HepG2 (cell line): ENCODE data around the gene ALS2CL. TPM values are rescaled to one million over a fixed set of nuclear protein-coding genes. Genes with fewer than 3 reads are reported as not detected.

ENCODE experiments used
- ATAC-seq: fragments of 200-7000 bp; cut with Tn5 transposase; 3 replicates; pipeline ENCODE4 v1.9.1; 2020; ENCODE audit warnings: mild to moderate bottlenecking, moderate library complexity
- BruUV-seq: library from RNA; stranded (reverse); fragments of 400-500 nt; replicated peaks from 2 replicates; lab custom pipeline; 2021; lab: Mats Ljungman, UMichigan
- CTCF ChIA-PET: fragments of 300-600 bp; formaldehyde crosslinking; extraction: SDS; loops from one replicate; lab custom pipeline; 2021; ENCODE audit warnings: low total read pairs, inconsistent platforms, low intra/inter-chr PET ratio; lab: Yijun Ruan, JAX
- POLR2A ChIA-PET: fragments of 350-600 bp; sonication (Branson Sonifier 250); formaldehyde crosslinking; loops from one replicate; lab custom pipeline; 2020; ENCODE audit warnings: antibody characterized with exemption, inconsistent platforms; lab: Yijun Ruan, JAX
- DNase-seq: peaks from one replicate; pipeline ENCODE4 v3.0.0-alpha.2; 2015; ENCODE audit warnings: low spot score
- FAIRE-seq: peaks from 3 replicates; lab custom pipeline; 2011; peaks lifted over from hg19 to GRCh38; lab: Jason Lieb, UNC
- H2AFZ ChIP-seq: one replicate; pipeline ENCODE4 v1.6.1; 2011; ENCODE audit warnings: low read length, inconsistent platforms
- H3K27ac ChIP-seq: fragments of 300-600 bp; 3 replicates; pipeline ENCODE4 v1.8.0; 2011; ENCODE audit warnings: mixed run types, mild to moderate bottlenecking, mixed read lengths, low read length, inconsistent platforms; ENCODE audit not compliant: insufficient read depth; ENCODE audit errors: extremely low read length
- H3K27me3 ChIP-seq, 2 experiments: fragments of 200-600 bp in 1 of 2; 2 replicates in 1 of 2; 3 replicates in 1 of 2; pipeline versions ENCODE4 v1.6.0 to v1.8.0; 2011; ENCODE audit warnings: low read length in 2 of 2, mild to moderate bottlenecking in 2 of 2, moderate library complexity in 2 of 2, inconsistent platforms in 1 of 2; ENCODE audit not compliant: insufficient read depth in 2 of 2, control insufficient read depth in 1 of 2
- H3K36me3 ChIP-seq, 2 experiments: fragments of 200-600 bp in 1 of 2; replicated peaks in 1 of 2; 2 replicates in 1 of 2; 3 replicates in 1 of 2; pipeline versions ENCODE4 v1.5.1 to v1.8.0; 2011; ENCODE audit warnings: low read length in 2 of 2, inconsistent platforms in 1 of 2; ENCODE audit not compliant: insufficient read depth in 2 of 2, control insufficient read depth in 1 of 2
- H3K4me1 ChIP-seq: 2 replicates; pipeline ENCODE4 v1.5.1; 2012; ENCODE audit warnings: low read length, inconsistent platforms; ENCODE audit not compliant: insufficient read depth
- H3K4me2 ChIP-seq: 2 replicates; pipeline ENCODE4 v1.6.0; 2011; ENCODE audit warnings: low read depth, low read length, inconsistent platforms
- H3K4me3 ChIP-seq, 3 experiments: fragments of 200-600 bp in 1 of 3; sonication (generic), shearing (Covaris generic) in 1 of 3; replicated peaks in 1 of 3; 2 replicates each; pipeline ENCODE4 v1.5.1; 2011 to 2016; ENCODE audit warnings: low read length in 3 of 3, inconsistent platforms in 2 of 3, low read depth in 2 of 3, mild to moderate bottlenecking in 2 of 3, control low read depth in 1 of 3, mixed read lengths in 1 of 3; ENCODE audit not compliant: insufficient read depth in 1 of 3
- H3K79me2 ChIP-seq: one replicate; pipeline ENCODE4 v1.6.1; 2011; ENCODE audit warnings: low read length, inconsistent platforms; ENCODE audit not compliant: insufficient read depth
- H3K9ac ChIP-seq: 2 replicates; pipeline ENCODE4 v1.6.0; 2011; ENCODE audit warnings: mild to moderate bottlenecking, low read depth, low read length, inconsistent platforms; ENCODE audit not compliant: insufficient read depth
- H3K9me3 ChIP-seq: 2 replicates; pipeline ENCODE4 v1.5.1; 2012; ENCODE audit warnings: mild to moderate bottlenecking, low read length
- H4K20me1 ChIP-seq: 2 replicates; pipeline ENCODE4 v1.6.0; 2011; ENCODE audit warnings: inconsistent platforms, mild to moderate bottlenecking, low read length, moderate library complexity; ENCODE audit not compliant: insufficient read depth
- CREB1 ChIP-seq, 2 experiments: fragments of 450-650 bp in 1 of 2; IDR thresholded peaks; 2 replicates each; pipeline ENCODE4 v1.6.1; 2016 to 2017; ENCODE audit warnings: control low read depth in 1 of 2, mild to moderate bottlenecking in 1 of 2, missing compliant biosample characterization in 1 of 2, missing genetic modification characterization in 1 of 2
- ISL2 ChIP-seq: sonication (generic); formaldehyde crosslinking; IDR thresholded peaks from 2 replicates; pipeline ENCODE4 v1.5.0; 2020; ENCODE audit warnings: missing genetic modification reagents
- MEIS1 ChIP-seq: sonication (generic); formaldehyde crosslinking; IDR thresholded peaks from 2 replicates; pipeline ENCODE4 v1.9.0; 2021; ENCODE audit warnings: mild to moderate bottlenecking, missing genetic modification reagents, moderate library complexity, borderline replicate concordance
- RBM22 ChIP-seq: fragments of 200-400 bp; formaldehyde crosslinking; optimal IDR thresholded peaks from 2 replicates; pipeline ENCODE3; 2017; ENCODE audit warnings: mild to moderate bottlenecking, low read length, moderate library complexity
- ZMYM2 ChIP-seq: sonication (generic); formaldehyde crosslinking; IDR thresholded peaks from 2 replicates; pipeline ENCODE4 v1.8.0; 2022; ENCODE audit warnings: mild to moderate bottlenecking, missing genetic modification reagents
- ZNF556 ChIP-seq: sonication (generic); formaldehyde crosslinking; IDR thresholded peaks from 2 replicates; pipeline ENCODE4 v1.4.0; 2020; ENCODE audit warnings: mild to moderate bottlenecking, missing genetic modification reagents, borderline replicate concordance
- ZSCAN12 ChIP-seq: sonication (generic); formaldehyde crosslinking; IDR thresholded peaks from 2 replicates; pipeline ENCODE4 v1.9.0; 2021; ENCODE audit warnings: mild to moderate bottlenecking, missing genetic modification reagents
- WGBS: methylation state at CpG from one replicate; pipeline ENCODE4 v1.1.6; 2017; ENCODE audit warnings: low lambda C conversion rate; 5-methylcytosine and 5-hydroxymethylcytosine counted together
- in situ Hi-C: cut with HindIII; loops from 2 replicates; pipeline ENCODE4 v1.10.0; 2017; ENCODE audit warnings: low pct_unique_long_range_greater_than_20kb; ENCODE audit not compliant: extremely low pct_ligation_motif_present
- intact Hi-C: fragments of 100-400 bp; cut with micrococcal nuclease; formaldehyde crosslinking; loops from one replicate; pipeline ENCODE4 v1.10.0; 2022; ENCODE audit not compliant: unreplicated experiment
- polyA plus RNA-seq, 8 experiments: library from polyadenylated mRNA; depleted of rRNA in 3 of 8; stranded (reverse) in 7 of 8; unstranded in 1 of 8; fragments of >200 nt; fragmentation: Illumina TruSeq in 4 of 8; extraction: Trizol in 4 of 8; gene quantifications; 2 replicates each; pipeline versions ENCODE4 v1.2.1 to v1.2.3, GENCODE V29; 2011 to 2016; ENCODE audit warnings: low read depth in 4 of 8, missing spikeins in 1 of 8, mixed read lengths in 1 of 8; ENCODE audit not compliant: insufficient read depth in 1 of 8
- total RNA-seq, 5 experiments: library from RNA; depleted of rRNA; stranded (reverse); fragments of >200 nt; fragmentation: Illumina TruSeq; extraction: Trizol; gene quantifications; 2 replicates each; pipeline ENCODE4 v1.2.3, GENCODE V29; 2016; ENCODE audit warnings: low read depth in 1 of 5
- TF ChIP-seq, protein P1 (sequence below): sonication (generic); formaldehyde crosslinking; IDR thresholded peaks from 2 replicates; pipeline ENCODE4 v1.4.0; 2020; ENCODE audit warnings: mild to moderate bottlenecking, missing genetic modification reagents, borderline replicate concordance
- TF ChIP-seq, protein P2 (sequence below): sonication (generic); formaldehyde crosslinking; IDR thresholded peaks from 2 replicates; pipeline ENCODE4 v1.4.0; 2020; ENCODE audit warnings: missing genetic modification reagents, borderline replicate concordance

Gene ALS2CL
- total and polyA plus RNA-seq, 2 of the 13 experiments (the other 11 are each of a cell fraction or from before 2014, with no cell fraction given), result not detected

GRCh38 chr3:46737329-46737731, 43.9 kb upstream of the ALS2CL start:
- intact Hi-C loops (no loop called here), in situ Hi-C loops (no loop called here)
- DNase-seq (no peak), ATAC-seq (no peak), FAIRE-seq (no peak)
- Histone ChIP-seq H4K20me1 (no peaks in the 10 kb centered on the region), H3K79me2 (no peaks in the 10 kb centered on the region), H3K9me3 (no peaks in the 10 kb centered on the region), H3K4me1 (no peaks in the 10 kb centered on the region), H3K9ac (no peak overlapping the region), H3K36me3 (no peaks in the 10 kb centered on the region), H3K27ac (no peak overlapping the region), H3K4me2 (no peak overlapping the region), H2AFZ (no peak overlapping the region), H3K27me3 (peaks cover 1 to 8% of the 10 kb centered on the region in 2 experiments; a peak in 1 of 5 replicates), H3K4me3 (no peak overlapping the region)
- WGBS, result no CpG with 5 or more reads among the region's 4 CpGs
- CTCF ChIA-PET, result no interaction called here
- TF ChIP-seq, protein P1, sequence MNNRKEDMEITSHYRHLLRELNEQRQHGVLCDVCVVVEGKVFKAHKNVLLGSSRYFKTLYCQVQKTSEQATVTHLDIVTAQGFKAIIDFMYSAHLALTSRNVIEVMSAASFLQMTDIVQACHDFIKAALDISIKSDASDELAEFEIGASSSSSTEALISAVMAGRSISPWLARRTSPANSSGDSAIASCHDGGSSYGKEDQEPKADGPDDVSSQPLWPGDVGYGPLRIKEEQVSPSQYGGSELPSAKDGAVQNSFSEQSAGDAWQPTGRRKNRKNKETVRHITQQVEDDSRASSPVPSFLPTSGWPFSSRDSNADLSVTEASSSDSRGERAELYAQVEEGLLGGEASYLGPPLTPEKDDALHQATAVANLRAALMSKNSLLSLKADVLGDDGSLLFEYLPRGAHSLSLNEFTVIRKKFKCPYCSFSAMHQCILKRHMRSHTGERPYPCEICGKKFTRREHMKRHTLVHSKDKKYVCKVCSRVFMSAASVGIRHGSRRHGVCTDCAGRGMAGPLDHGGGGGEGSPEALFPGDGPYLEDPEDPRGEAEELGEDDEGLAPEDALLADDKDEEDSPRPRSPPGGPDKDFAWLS (CRISPR knock-in tag), result no peak
- TF ChIP-seq ZNF556 (no peak), RBM22 (no peak), ISL2 (CRISPR knock-in tag) (no peak), CREB1 (IDR thresholded peaks at IDR 0.05) (no peak), CREB1 (CRISPR knock-in tag; IDR thresholded peaks at IDR 0.05) (no peak), MEIS1 (CRISPR knock-in tag) (no peak), ZMYM2 (CRISPR knock-in tag) (no peak), ZSCAN12 (CRISPR knock-in tag) (no peak)
- TF ChIP-seq, protein P2, sequence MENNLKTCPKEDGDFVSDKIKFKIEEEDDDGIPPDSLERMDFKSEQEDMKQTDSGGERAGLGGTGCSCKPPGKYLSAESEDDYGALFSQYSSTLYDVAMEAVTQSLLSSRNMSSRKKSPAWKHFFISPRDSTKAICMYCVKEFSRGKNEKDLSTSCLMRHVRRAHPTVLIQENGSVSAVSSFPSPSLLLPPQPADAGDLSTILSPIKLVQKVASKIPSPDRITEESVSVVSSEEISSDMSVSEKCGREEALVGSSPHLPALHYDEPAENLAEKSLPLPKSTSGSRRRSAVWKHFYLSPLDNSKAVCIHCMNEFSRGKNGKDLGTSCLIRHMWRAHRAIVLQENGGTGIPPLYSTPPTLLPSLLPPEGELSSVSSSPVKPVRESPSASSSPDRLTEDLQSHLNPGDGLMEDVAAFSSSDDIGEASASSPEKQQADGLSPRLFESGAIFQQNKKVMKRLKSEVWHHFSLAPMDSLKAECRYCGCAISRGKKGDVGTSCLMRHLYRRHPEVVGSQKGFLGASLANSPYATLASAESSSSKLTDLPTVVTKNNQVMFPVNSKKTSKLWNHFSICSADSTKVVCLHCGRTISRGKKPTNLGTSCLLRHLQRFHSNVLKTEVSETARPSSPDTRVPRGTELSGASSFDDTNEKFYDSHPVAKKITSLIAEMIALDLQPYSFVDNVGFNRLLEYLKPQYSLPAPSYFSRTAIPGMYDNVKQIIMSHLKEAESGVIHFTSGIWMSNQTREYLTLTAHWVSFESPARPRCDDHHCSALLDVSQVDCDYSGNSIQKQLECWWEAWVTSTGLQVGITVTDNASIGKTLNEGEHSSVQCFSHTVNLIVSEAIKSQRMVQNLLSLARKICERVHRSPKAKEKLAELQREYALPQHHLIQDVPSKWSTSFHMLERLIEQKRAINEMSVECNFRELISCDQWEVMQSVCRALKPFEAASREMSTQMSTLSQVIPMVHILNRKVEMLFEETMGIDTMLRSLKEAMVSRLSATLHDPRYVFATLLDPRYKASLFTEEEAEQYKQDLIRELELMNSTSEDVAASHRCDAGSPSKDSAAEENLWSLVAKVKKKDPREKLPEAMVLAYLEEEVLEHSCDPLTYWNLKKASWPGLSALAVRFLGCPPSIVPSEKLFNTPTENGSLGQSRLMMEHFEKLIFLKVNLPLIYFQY (CRISPR knock-in tag), result no peak
- POLR2A ChIA-PET, result no interaction called here
- no TSS peak for BruUV-seq
